H1 (cell line): ENCODE measurements around the gene CDK3. TPM values are rescaled to one million over a fixed set of nuclear protein-coding genes. Genes with fewer than 3 reads are reported as not detected.

ENCODE experiments used
- CTCF ChIA-PET: fragments of 300-600 bp; sonication (Branson Sonifier 250); formaldehyde crosslinking; loops from one replicate; lab custom pipeline; 2021; ENCODE audit not compliant: partially characterized antibody; lab: Charles Lee
- POLR2A ChIA-PET: fragments of 300-600 bp; sonication (Branson Sonifier 250); formaldehyde crosslinking; loops from one replicate; lab custom pipeline; 2021; ENCODE audit warnings: inconsistent platforms; ENCODE audit not compliant: partially characterized antibody; lab: Charles Lee
- DNase-seq, 2 experiments: peaks; one replicate each; pipeline versions ENCODE4 v3.0.0 to v3.0.0-alpha.2; 2010 to 2022; ENCODE audit warnings: low spot score in 2 of 2, low read depth in 1 of 2, mixed read lengths in 1 of 2
- FAIRE-seq: peaks from 2 replicates; lab custom pipeline; 2011; peaks lifted over from hg19 to GRCh38; lab: Jason Lieb, UNC
- H2AFZ ChIP-seq: 2 replicates; pipeline ENCODE4 v1.8.1; 2012; ENCODE audit warnings: low read length, inconsistent platforms
- H2AK5ac ChIP-seq: 2 replicates; pipeline ENCODE4 v1.6.1; 2013; ENCODE audit warnings: low read depth, low read length
- H2BK120ac ChIP-seq: replicated peaks from 2 replicates; pipeline ENCODE3; 2013; ENCODE audit warnings: low read depth, low read length, inconsistent platforms
- H2BK12ac ChIP-seq: 2 replicates; pipeline ENCODE4 v1.6.1; 2013; ENCODE audit warnings: low read depth, low read length
- H2BK15ac ChIP-seq: 2 replicates; pipeline ENCODE4 v1.6.1; 2013; ENCODE audit warnings: low read length
- H2BK20ac ChIP-seq: 2 replicates; pipeline ENCODE4 v1.6.1; 2013; ENCODE audit warnings: low read length
- H2BK5ac ChIP-seq: 2 replicates; pipeline ENCODE4 v1.6.1; 2013; ENCODE audit warnings: low read depth, low read length
- H3K14ac ChIP-seq: 2 replicates; pipeline ENCODE4 v1.6.1; 2013; ENCODE audit warnings: inconsistent platforms; ENCODE audit not compliant: insufficient read length
- H3K18ac ChIP-seq: 2 replicates; pipeline ENCODE4 v1.6.1; 2013; ENCODE audit warnings: low read length; ENCODE audit errors: extremely low read depth
- H3K23ac ChIP-seq: 2 replicates; pipeline ENCODE4 v1.6.1; 2013; ENCODE audit warnings: inconsistent platforms; ENCODE audit not compliant: insufficient read length
- H3K23me2 ChIP-seq: 2 replicates; pipeline ENCODE4 v1.6.1; 2013; ENCODE audit warnings: low read depth, low read length
- H3K27ac ChIP-seq: 2 replicates; pipeline ENCODE4 v1.6.1; 2011; ENCODE audit warnings: low read depth, low read length, inconsistent platforms
- H3K27me3 ChIP-seq, 4 experiments: replicated peaks in 1 of 4; 1 replicate in 1 of 4; 2 replicates in 3 of 4; pipeline versions ENCODE4 v1.6.1 to v1.8.1; 2011 to 2013; ENCODE audit warnings: low read length in 3 of 4, mild to moderate bottlenecking in 3 of 4, inconsistent platforms in 2 of 4, mixed read lengths in 2 of 4, moderate library complexity in 1 of 4; ENCODE audit not compliant: control insufficient read depth in 3 of 4, insufficient read depth in 3 of 4; ENCODE audit errors: extremely low read depth in 1 of 4
- H3K36me3 ChIP-seq, 4 experiments: 2 replicates each; pipeline versions ENCODE4 v1.6.1 to v1.8.1; 2011 to 2013; ENCODE audit warnings: mild to moderate bottlenecking in 4 of 4, low read length in 3 of 4, moderate library complexity in 2 of 4, control low read depth in 1 of 4, inconsistent platforms in 1 of 4; ENCODE audit not compliant: insufficient read depth in 4 of 4, control insufficient read depth in 2 of 4
- H3K4ac ChIP-seq: replicated peaks from 2 replicates; pipeline ENCODE3; 2013; ENCODE audit warnings: low read length, low read depth, mixed read lengths, inconsistent platforms; ENCODE audit not compliant: insufficient read length
- H3K4me1 ChIP-seq, 4 experiments: replicated peaks in 1 of 4; 1 replicate in 1 of 4; 2 replicates in 3 of 4; pipeline versions ENCODE4 v1.6.1 to v1.8.1; 2011 to 2013; ENCODE audit warnings: low read length in 3 of 4, inconsistent platforms in 2 of 4, mixed read lengths in 1 of 4; ENCODE audit not compliant: insufficient read depth in 4 of 4, control insufficient read depth in 3 of 4
- H3K4me2 ChIP-seq, 2 experiments: 2 replicates each; pipeline versions ENCODE4 v1.6.1 to v1.8.1; 2011 to 2013; ENCODE audit warnings: low read depth in 2 of 2, low read length in 2 of 2, control low read depth in 1 of 2, inconsistent platforms in 1 of 2, mild to moderate bottlenecking in 1 of 2; ENCODE audit not compliant: insufficient read depth in 1 of 2
- H3K4me3 ChIP-seq, 4 experiments: fragments of 200-600, 300-600 bp in 1 of 4; sonication (generic), shearing (Covaris generic), sonication (Bioruptor Twin) in 1 of 4; 2 replicates each; pipeline versions ENCODE4 v1.5.1 to v1.8.1; 2011 to 2016; ENCODE audit warnings: low read length in 4 of 4, low read depth in 3 of 4, control low read depth in 2 of 4, inconsistent platforms in 2 of 4, mild to moderate bottlenecking in 2 of 4, mixed read lengths in 1 of 4, moderate library complexity in 1 of 4; ENCODE audit not compliant: insufficient read depth in 2 of 4; ENCODE audit errors: extremely low read depth in 1 of 4
- H3K56ac ChIP-seq: replicated peaks from 2 replicates; pipeline ENCODE3; 2013; ENCODE audit warnings: low read depth, mild to moderate bottlenecking, mixed read lengths, low read length, inconsistent platforms; ENCODE audit not compliant: insufficient read length
- H3K79me1 ChIP-seq: 2 replicates; pipeline ENCODE4 v1.6.1; 2013; ENCODE audit warnings: low read depth, low read length, control low read depth
- H3K79me2 ChIP-seq, 2 experiments: 2 replicates each; pipeline versions ENCODE4 v1.6.1 to v1.8.1; 2012 to 2013; ENCODE audit warnings: low read length in 2 of 2, mild to moderate bottlenecking in 2 of 2, inconsistent platforms in 1 of 2; ENCODE audit not compliant: insufficient read depth in 2 of 2, control insufficient read depth in 1 of 2
- H3K9ac ChIP-seq, 4 experiments: replicated peaks in 1 of 4; 1 replicate in 1 of 4; 2 replicates in 3 of 4; pipeline versions ENCODE4 v1.6.1 to v1.8.1; 2011 to 2013; ENCODE audit warnings: low read depth in 3 of 4, low read length in 3 of 4, control low read depth in 2 of 4, mild to moderate bottlenecking in 2 of 4, moderate library complexity in 2 of 4, inconsistent platforms in 1 of 4; ENCODE audit errors: extremely low read depth in 1 of 4
- H3K9me3 ChIP-seq, 2 experiments: 2 replicates each; pipeline versions ENCODE4 v1.6.1 to v1.8.1; 2012 to 2013; ENCODE audit warnings: mild to moderate bottlenecking in 2 of 2, moderate library complexity in 2 of 2, control low read depth in 1 of 2, inconsistent platforms in 1 of 2, low read depth in 1 of 2, low read length in 1 of 2, mixed read lengths in 1 of 2; ENCODE audit not compliant: insufficient read depth in 2 of 2
- H4K20me1 ChIP-seq, 2 experiments: replicated peaks in 1 of 2; 2 replicates each; pipeline versions ENCODE3 to v1.8.1; 2011 to 2013; ENCODE audit warnings: inconsistent platforms in 2 of 2, low read length in 2 of 2, mild to moderate bottlenecking in 1 of 2; ENCODE audit not compliant: insufficient read depth in 2 of 2, control insufficient read depth in 1 of 2
- H4K5ac ChIP-seq: 2 replicates; pipeline ENCODE4 v1.6.1; 2013; ENCODE audit warnings: low read length, low read depth, mixed read lengths, inconsistent platforms; ENCODE audit not compliant: insufficient read length
- H4K8ac ChIP-seq: 2 replicates; pipeline ENCODE4 v1.8.0; 2013; ENCODE audit warnings: mild to moderate bottlenecking, moderate library complexity, low read length, inconsistent platforms; ENCODE audit not compliant: insufficient read depth; ENCODE audit errors: extremely low read depth
- H4K91ac ChIP-seq: replicated peaks from 2 replicates; pipeline ENCODE3; 2013; ENCODE audit warnings: low read length, mixed read lengths, inconsistent platforms; ENCODE audit not compliant: insufficient read length
- ASH2L ChIP-seq: fragments of 200-600, 300-600 bp; sonication (generic); IDR thresholded peaks from one replicate; pipeline ENCODE4 v1.7.1; 2017; ENCODE audit warnings: low read length
- MAFK ChIP-seq: IDR thresholded peaks from 2 replicates; pipeline ENCODE4 v1.6.1; 2012; ENCODE audit warnings: low read depth, mild to moderate bottlenecking, improper control_type of control experiment, low read length
- WGBS, 2 experiments: shearing (Covaris generic) in 1 of 2; methylation state at CpG; one replicate each; pipeline versions ENCODE4 v1.1.6 to v1.1.7; 2013 to 2015; ENCODE audit warnings: low lambda C conversion rate in 2 of 2, mixed read lengths in 2 of 2, inconsistent platforms in 1 of 2, low coverage in 1 of 2, missing lambda C conversion rate in 1 of 2; ENCODE audit not compliant: insufficient replicate concordance in 2 of 2, insufficient coverage in 1 of 2, insufficient read length in 1 of 2; ENCODE audit errors: extremely low coverage in 1 of 2, missing lambda C conversion rate in 1 of 2; 5-methylcytosine and 5-hydroxymethylcytosine counted together
- polyA plus RNA-seq, 7 experiments: library from polyadenylated mRNA; depleted of rRNA in 3 of 7; stranded (reverse) in 5 of 7; unstranded in 2 of 7; fragments of >200 nt in 5 of 7; fragments of 200-250 nt in 2 of 7; gene quantifications; 1 replicate in 5 of 7; 2 replicates in 1 of 7; 4 replicates in 1 of 7; pipeline versions ENCODE4 v1.2.1 to v1.2.3, GENCODE V29; 2011 to 2013; ENCODE audit warnings: missing spikeins in 2 of 7, mixed read lengths in 2 of 7
- total RNA-seq: library from RNA; stranded (reverse); fragmentation: NEBNext Ultra II Directional; extraction: Animal tissue kit (Norgen Biotek cat#: 25700); gene quantifications from 2 replicates; pipeline ENCODE4 v1.2.1, GENCODE V29; 2021

CDK3 gene
- total and polyA plus RNA-seq, 2 of the 8 experiments (the other 6 are each of a cell fraction or from before 2014, with no cell fraction given), result 10.0 to 14.6 TPM

DNA sequence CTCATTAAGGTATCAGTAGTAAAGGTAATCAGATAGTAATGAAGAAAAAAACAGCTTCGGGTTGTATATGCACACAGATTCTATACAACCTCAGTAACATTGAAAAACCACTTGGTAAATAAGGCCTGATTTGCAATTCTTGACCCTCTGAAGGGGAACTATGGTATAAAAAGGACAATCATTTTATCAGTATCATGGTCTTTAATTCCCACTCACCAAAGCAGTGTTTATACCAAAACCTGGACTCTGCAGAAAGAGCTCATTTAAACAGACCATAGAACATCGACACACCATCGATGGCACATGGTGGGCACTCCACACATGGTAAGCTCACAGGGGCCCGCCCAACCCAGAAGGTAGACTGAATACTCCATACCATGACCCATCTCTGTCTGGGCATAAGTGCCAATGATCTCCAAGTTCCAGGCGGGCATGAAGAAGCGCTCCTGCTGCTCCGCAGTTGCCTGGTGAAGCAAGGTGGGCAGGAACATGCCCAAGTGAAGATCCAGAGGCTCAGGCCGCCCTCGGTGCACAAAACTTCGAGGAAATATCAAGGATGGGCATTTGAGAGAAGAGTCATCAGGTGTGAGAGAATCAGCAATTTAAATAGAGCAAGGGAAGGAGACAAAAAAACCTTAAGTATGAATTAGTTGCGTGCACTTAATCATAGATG lies 40.7 kb upstream of the CDK3 start:
- Histone ChIP-seq H3K18ac (no peak overlapping the region; the same call in 1 of the 2 replicates), H2BK15ac (no peak overlapping the region), H3K4me3 (peak overlapping the region in 1 of 4 experiments; percentile 39; a peak in 2 of 8 replicates), H3K79me2 (peaks cover 0 to 33% of the 10 kb centered on the region in 2 experiments; a peak in 2 of 4 replicates), H3K4ac (no peak overlapping the region), H3K4me2 (peak overlapping the region; percentile 44; a peak in 3 of 4 replicates), H3K23ac (no peak overlapping the region), H2BK20ac (no peak overlapping the region), H4K8ac (no peak overlapping the region), H2AFZ (no peak overlapping the region), H2BK5ac (no peak overlapping the region; the same call in 1 of the 2 replicates), H3K36me3 (peaks cover 0 to 10% (median 9%) of the 10 kb centered on the region in 4 experiments; a peak in 6 of 8 replicates), H4K5ac (peak overlapping the region; percentile 58)
- FAIRE-seq, result no peak
- peak; percentile 7 for TF ChIP-seq ASH2L
- no peak for TF ChIP-seq MAFK
- TF ChIP-seq, all 59 proteins: peak for 1
- H3K79me1 ChIP-seq, result no peaks in the 10 kb centered on the region; the same call in 1 of the 2 replicates
- H3K9ac ChIP-seq, result 0 out of 7 replicates have a peak overlapping the region, but pooled peaks of 1 of the 4 experiments have one; percentile 11
- no peak overlapping the region for H3K14ac ChIP-seq
- H3K4me1 ChIP-seq, result peaks cover 0 to 14% (median 7%) of the 10 kb centered on the region in 4 experiments; a peak in 4 of 7 replicates
- POLR2A ChIA-PET, result interaction anchor here (0.6 to 1.8 kb wide), 6 partner anchors 18 to 180 kb away, joined by 3 to 7 read pairs (median 3); partner anchors contain the start of gene FBF1
- no peak overlapping the region for H3K27ac ChIP-seq
- H2AK5ac ChIP-seq, result no peak overlapping the region
- no peak overlapping the region for H2BK120ac ChIP-seq
- no peaks in the 10 kb centered on the region for H3K9me3 ChIP-seq
- no peak overlapping the region for H4K91ac ChIP-seq
- H4K20me1 ChIP-seq, result no peaks in the 10 kb centered on the region
- H3K56ac ChIP-seq, result no peak overlapping the region
- CTCF ChIA-PET, result interaction anchor here (0.8 to 2.3 kb wide), 7 partner anchors 13 to 57 kb away, joined by 3 to 7 read pairs (median 4); no protein-coding TSS in a partner anchor
- H3K23me2 ChIP-seq, result no peaks in the 10 kb centered on the region
- WGBS, 2 experiments, result 91% methylated on average over 11 of the region's 11 CpGs; no CpG with 5 or more reads in 1 of the 2 experiments
- DNase-seq, result no peak
- no peaks in the 10 kb centered on the region for H3K27me3 ChIP-seq
- H2BK12ac ChIP-seq, result no peak overlapping the region
